Gastroesophageal sphincter (tissue), 3 donors: Measurements from ENCODE around the gene CDH4.

Source experiments
- CTCF ChIP-seq, 4 experiments: fragments of 200-600 bp in 2 of 4; fragments of 450-650 bp in 2 of 4; sonication (generic) in 1 of 4; IDR thresholded peaks; one replicate each; pipeline ENCODE4 v1.5.1; 2017 to 2019; ENCODE audit warnings: antibody characterized with exemption in 4 of 4, mild to moderate bottlenecking in 2 of 4, moderate library complexity in 2 of 4
- EP300 ChIP-seq: sonication (generic); formaldehyde crosslinking; IDR thresholded peaks from one replicate; pipeline ENCODE4 v1.6.1; 2017; ENCODE audit warnings: antibody characterized with exemption, mild to moderate bottlenecking
- POLR2A ChIP-seq, 2 donors: fragments of 450-650 bp; IDR thresholded peaks; one replicate each; pipeline ENCODE4 v1.6.1; 2017; ENCODE audit warnings: antibody characterized with exemption in 2 of 2, mild to moderate bottlenecking in 2 of 2, moderate library complexity in 1 of 2
- POLR2AphosphoS5 ChIP-seq: sonication (generic); formaldehyde crosslinking; IDR thresholded peaks from one replicate; pipeline ENCODE4 v1.6.1; 2017; ENCODE audit warnings: antibody characterized with exemption

GRCh38 chr20:61790116-61790827 lies 538.2 kb downstream of the CDH4 start:
- TF ChIP-seq CTCF (IDR thresholded peaks at IDR 0.05) (no peak), POLR2A (IDR thresholded peaks at IDR 0.05) (no peak), POLR2AphosphoS5 (no peak), EP300 (no peak)
